HG03575 (cell line): ENCODE measurements around the gene VAV2.

Source experiments
- ATAC-seq: cut with Tn5 transposase; IDR thresholded peaks from one replicate; pipeline ENCODE4 v1.9.1; 2021; ENCODE audit not compliant: unreplicated experiment, insufficient number of reproducible peaks, low FRiP score; ENCODE audit errors: extremely low read depth

Gene VAV2

DNA sequence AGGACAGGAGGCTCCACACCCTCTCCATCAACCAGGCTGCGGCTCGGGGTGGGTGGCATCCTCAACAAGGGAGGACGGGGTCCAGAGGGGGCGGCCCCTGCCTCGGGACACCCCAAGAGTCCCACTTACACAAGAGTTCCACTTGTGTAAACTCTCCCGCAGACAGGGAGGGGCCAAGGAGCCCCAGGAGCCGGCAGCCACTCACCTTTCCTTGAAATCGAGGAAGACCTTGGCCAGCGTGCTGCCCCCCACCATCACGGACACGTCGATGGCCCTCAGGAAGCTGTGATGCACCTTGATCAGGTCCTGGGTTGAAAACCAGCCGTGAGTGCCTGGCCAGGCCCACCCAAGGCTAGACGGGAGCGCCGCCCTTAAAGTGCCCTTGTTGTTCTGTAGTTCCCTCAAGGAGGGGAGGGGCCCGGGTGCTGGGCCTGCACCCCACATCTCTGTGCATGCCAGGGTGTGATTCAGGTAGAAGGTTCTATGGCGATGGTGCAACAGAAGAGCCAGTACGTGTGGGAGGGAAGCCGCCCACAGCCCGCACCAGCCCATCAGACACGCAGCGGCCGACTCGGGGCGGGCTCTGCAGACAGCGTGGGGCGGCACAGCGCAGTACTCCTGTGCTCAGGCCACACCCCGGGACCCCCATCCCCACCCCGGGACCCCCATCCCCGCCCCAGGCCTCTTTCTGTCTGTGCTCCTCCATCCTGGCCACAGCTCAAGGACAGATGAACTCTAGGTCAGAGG, 186.1 kb downstream of the VAV2 start:
- ATAC-seq, result no peak

DNA sequence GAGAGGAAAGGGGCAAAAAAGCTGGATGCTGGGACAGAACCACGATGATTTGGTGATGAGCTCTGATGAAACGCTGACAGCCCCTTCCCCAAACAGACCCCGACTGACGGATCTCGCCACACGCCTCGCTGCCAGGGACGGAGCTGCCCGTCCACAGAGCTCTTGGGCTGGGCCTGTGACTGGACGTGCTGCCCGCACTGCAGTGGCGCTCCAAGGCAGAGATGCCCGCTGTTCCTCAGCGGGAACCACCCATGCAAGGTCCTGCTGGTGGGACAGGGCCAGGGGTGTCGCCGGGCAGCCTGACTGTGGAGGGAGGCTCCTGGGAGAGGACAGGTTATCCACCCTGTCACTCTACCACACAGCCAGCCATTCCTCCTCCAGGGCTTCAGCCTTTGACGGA, 187.9 kb downstream of the VAV2 start:
- no peak for ATAC-seq

DNA sequence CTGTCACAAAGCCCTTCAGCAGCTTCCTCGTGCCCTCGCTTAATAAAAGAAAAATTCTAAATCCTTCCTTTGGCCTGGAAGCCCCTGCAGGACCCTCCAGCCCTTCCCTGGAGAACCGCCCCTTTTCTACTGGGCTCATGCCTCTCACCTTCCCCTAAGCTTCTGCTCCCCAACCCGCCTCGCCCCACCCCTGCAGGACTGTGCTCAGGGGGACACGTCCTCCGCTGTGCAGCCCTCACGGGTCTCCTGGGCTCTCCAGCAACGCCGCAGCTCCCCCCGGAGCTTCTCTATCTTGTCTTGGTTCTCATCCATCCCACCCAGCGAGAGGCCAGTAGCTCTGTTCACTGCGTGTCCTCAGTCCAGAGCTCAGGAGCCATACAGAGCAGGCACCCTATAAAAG, 188.4 kb downstream of the VAV2 start:
- ATAC-seq, result no peak

DNA sequence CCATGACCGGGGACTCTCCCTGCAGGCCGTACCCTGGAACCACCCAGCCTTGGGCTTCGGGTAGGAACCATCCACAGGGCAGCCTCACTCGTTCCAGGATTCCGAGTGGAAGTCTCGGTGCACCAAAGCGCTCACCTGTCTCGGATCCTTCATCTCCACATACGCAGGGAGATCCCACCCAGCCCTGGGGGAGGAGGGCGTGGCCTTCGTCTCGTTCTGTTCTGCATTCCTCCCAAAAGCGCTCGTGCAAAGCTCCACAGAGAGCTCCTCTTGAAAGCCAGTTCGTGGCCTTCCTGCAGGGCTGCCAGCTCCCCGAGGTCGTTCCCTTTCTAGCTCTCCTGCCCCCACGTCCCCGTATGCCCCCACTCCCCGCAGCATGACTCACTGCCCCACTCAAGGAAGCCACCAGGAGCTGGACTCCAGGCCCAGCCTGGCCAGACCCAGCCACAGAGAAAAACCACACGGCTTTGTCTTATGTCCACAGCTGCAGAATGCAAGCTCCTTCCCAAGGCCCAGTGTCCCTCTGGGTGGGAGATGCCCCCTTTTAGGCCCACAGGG, 189.0 kb downstream of the VAV2 start:
- ATAC-seq, result no peak

DNA sequence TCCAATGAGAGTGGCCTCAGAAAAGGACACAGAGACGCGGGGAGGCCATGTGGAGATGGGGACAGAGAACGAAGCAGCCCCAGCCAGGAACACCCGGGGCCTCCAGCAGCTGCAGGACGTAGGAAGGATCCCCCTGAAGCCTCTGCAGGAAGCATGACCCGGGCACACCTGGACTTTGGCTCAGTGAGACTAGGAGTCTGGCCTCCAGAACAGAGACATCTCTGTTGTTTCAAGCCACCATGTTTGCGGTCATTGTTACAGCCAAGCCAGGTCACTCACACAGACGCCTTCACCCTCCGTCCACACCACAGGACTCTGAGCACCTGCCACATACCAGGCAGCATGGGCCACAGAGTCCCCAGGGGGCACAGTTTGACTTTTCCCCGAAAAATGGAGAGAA, 190.4 kb downstream of the VAV2 start:
- ATAC-seq, result no peak

DNA sequence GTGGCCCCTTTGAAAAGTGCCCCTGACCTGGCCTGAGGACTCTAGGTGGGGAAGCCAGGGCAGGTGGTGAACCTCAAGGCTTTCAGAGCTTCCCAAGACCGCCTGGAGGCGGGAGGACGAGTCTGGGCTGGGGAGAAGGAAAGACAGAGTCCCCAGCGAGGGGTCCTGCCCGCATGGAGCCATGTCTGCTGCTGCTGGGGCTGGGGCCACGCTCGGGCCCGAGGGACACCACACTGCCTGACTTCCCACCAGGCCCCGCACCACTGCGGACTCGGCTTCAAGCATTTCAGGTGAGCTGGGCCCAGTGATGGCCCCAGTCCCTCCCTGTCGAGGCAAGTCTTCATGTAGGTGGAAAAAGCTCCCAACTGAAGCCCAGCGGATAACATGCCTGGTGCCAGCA, 191.9 kb downstream of the VAV2 start:
- ATAC-seq, result no peak

DNA sequence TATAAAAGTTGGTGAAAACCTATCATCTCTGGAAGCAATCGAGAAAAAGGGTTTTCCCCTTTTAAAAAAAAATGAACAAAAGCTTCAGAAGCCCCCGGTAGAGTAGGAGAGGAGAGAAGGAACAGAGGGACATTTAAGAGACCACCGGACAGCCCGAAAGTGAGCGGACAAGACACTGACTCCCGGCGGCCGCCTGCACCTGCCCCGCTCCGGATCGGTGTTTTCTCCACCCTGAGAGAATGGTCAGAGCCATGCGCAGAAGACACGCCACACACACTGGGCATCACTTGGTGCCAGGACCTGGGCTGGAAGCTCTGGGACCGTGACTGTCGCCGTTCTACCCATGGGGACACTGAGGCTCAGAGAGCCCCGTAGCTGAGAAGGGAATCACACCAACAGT, 192.4 kb downstream of the VAV2 start:
- ATAC-seq, result no peak

DNA sequence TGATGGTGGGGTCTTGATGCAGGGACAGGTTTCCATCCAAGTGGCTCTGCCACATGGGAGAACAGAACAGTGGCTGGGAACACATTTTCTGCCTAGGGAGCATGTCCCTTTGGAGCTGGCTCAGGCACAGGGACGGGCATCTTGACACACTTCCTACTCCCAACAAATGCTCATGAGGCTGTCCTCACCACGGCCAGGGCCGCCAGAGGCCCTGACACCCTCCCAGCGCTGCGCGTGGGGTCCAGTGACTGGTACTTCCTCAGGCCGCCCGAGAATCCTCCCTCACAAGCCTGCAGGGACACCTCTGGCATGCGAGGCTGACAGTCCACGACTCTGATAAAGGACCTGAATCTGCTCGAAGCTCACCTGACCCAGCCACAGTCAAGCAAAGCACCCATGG, 193.0 kb downstream of the VAV2 start:
- ATAC-seq, result no peak

DNA sequence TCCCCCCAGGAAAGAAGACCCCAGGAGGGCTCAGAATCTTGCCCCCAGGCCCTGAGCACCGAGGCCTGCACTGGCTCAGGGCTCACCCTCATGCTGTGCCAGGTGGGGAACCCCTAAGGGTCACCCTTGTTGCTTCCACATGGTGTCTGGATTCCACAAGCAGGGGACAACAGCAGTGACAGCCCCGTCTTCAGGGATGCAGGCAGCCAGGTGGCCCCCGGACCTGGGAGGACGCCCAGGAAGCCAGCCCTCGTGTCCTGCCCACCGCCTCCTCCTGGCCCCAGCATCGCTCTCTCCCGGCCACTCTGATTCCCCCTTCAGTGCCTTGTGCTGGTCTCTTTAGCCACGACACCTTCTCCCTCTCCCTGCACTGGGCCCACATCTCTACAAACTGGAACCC, 194.0 kb downstream of the VAV2 start:
- no peak for ATAC-seq

DNA sequence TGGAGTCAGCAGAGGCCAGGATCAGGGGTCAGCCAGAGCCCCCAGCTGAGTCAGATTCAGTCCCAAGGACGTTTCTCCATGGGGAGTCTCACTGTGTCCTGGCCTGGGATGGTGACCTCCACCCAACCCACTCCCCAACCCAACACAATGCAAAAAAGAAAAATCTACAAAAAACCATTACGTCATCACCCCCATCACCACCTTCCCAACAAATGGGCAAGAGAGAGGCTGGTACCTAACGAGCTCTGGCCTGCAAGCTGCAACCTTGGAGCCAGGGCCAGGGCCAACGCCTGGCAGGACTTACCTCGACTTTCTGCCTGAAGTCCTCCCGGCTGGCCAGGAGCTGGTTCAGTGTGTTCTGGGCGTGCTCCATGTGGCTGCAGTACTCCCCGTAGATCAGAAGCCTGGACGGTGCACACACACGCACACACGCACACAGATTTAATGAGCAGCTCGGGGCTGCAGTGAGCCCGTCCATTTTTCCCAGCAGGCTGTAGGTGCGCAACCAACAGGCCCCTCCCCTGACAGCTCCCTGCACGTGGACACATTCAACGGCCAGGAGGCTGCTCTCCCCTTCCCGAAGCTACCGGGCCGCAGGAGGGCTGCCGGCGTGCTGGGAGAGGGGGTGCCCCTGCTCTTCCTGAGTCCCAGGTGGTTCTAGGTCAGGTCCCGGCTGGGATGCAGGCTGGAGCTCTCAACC, 194.6 kb downstream of the VAV2 start:
- no peak for ATAC-seq

DNA sequence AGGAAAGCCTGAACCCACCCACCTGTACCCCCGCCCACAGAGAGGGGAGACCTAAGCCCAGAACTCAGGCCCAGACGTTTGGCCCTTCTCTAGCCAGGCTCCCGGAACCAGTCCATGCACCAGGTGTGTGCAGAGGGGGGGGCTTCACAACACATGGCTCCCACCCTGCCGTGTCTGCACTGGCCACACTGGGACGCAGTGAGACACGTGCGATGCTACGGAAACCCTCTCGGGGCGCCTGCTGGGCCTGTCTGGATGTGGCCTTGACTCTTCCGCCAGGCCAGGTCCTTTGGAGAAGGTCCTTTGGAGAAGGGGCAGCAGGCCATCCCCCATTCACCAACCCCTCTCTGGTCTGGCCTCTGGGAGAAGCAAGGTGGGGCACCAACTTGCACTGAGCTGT, 195.6 kb downstream of the VAV2 start:
- no peak for ATAC-seq

DNA sequence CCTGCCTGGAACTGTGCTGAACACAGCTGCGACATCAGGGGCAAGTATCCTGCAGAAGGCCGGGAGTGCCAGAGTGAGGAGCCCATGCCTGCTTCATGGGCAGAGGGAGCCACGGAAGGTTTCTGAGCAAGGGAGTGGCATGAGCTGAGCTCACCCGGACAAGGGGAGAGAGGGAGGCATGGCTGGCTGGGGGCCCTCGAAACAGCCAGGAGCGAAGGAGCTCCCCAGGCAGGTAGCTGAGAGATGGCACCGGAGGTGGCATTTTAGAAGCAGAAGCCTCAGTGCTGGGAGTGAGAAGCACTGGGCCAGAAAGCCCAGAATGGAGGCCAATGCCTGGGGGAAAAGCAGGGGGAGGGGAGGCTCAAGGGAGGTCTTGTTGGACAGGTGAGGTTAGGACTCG, 197.1 kb downstream of the VAV2 start:
- ATAC-seq, result no peak

DNA sequence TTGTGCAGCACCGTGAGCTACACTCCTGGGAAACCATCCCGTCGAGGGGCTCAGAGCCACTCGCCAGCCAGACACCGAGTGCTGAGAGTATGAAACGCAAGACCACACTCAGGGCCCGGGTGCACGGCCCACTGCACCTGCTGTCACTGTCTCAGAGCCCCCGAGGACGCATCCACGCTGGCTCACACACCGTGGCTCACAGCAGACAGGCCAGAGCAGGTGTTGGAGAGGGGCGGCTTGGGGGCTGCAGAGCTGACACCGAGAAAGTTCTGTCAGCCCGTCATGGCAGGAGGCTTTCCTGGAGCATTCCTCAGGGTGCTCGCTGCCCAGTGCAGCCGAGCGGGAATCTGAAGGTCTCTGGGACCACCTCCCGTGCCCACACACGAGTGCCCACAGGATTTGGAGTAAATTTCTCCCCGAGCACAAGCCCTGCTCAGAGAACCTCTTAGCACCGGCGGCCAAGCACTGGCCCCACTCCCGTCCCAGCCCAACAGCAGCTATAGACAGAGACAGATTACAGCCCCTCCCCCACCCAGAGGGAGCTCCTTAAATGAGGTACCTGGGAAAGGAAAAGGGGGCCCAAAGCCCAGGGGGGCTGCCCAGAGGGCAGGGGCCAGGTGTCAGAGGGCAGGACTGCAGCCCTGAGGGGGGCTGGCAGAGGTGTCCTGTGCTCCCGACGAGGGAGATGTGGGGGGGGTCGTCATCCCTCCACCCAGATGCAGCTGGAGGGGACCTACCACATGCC, 197.9 kb downstream of the VAV2 start:
- no peak for ATAC-seq

DNA sequence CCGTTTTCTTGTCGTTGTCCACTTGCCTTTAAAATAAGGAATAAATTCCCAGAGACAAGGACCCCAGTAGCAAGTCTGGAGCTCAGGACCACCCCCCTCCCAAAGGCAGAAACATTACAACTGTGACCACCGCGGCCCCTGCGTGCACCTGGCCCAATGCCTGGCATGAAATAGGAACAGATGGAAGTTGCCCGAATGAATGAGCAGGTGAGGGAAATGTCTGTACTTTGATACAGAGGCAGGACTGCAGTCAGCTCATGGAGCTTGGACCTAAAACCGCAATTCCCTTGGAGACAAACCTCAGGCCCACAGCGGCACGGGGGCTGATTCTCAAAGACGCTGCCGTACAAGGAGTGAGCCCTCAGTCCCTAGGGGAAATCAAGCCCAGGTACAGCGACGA, 198.7 kb downstream of the VAV2 start:
- ATAC-seq, result no peak

DNA sequence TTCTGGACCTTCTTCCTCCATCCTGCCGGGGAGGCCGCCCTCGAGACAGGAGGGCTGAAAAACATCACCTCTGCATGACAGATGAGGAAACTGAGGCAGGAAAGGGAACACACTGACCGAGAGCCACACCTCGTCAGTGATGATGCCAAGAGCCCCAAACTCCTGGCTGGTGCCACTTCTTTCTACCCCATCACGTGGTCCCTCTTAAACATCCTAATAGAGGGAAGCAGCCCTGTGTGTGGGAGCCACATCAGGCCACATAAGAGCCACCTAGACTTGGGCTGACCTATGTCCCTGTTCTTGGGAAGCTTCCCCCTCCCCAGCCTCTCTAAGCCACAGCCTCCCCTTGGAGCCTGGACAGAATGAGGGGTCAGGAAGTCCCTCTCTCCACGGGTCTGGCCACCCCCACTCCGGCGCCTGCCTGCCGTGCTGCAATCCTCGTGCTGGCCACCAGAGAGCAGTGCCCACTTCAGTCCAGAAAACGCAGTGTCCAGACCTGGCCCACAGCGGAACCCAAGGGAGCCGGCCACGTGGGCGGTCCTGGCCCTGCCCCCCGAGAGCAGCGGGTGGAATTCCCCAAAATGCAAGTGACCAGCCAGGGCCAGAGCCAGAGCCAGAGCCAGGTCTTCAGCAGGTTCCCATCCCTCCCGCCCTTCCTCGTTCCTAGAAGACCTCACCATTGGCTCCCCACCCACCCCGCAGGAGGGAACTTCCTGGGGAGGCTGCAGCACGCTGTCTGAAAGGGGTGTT, 199.2 kb downstream of the VAV2 start:
- ATAC-seq, result no peak

DNA sequence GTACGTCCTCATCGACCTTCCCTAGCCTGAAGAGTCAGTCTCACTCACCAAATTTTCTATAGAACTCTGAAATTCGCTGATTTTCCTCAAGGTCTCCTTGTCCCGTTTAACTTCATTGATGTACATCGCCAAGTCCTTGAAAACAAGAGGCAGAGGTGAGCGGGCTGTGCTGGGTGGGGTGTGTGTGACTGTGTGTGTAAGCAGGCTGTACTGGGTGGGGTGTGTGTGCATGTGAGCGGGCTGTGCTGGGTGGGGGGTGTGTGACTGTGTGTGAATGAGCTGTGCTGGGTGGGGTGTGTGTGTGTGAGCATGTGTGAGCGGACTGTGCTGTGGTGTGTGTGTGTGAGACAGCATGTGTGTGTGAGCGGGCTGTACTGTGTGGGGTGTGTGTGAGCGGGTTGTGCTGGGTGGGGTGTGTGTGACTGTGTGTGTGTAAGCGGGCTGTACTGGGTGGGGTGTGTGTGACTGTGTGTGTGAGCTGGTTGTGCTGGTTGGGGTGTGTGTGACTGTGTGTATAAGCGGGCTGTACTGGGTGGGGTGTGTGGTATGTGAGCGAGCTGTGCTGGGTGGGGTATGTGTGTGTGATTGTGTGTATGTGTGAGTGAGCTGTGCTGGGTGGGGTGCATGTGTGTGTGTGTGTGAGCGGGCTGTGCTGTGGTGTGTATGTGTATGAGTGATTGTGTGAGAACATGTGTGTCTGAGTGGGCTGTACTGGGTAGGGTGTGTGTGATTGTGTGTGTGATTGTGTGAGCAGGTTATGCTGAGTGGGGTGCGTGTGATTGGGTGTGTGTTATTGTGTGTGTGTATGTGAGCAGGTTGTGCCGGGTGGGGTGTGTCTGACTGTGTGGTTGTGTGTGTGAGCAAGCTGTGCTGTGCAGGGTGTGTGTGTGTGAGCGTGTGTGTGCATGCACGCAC, 200.1 kb downstream of the VAV2 start:
- no peak for ATAC-seq

DNA sequence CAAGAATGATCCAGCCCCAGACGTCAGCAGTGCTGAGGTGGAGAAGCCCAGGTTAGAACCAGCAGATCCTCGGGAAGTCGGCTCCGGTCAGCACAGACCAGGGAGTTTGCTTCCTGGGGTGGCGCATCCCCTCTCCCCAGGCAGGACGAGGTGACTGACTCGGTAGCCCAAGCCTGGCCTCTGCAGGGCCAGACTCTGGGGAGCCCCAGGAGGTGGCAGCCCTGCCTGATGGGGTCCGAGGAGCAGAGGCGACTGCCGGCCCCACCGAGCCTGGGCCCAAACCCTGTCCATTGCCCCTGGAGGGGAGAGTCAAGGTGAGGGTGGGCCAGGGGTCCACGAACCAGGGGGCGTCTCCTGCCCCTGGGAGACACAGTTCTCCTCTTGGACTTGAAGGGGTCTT, 201.1 kb downstream of the VAV2 start:
- no peak for ATAC-seq

DNA sequence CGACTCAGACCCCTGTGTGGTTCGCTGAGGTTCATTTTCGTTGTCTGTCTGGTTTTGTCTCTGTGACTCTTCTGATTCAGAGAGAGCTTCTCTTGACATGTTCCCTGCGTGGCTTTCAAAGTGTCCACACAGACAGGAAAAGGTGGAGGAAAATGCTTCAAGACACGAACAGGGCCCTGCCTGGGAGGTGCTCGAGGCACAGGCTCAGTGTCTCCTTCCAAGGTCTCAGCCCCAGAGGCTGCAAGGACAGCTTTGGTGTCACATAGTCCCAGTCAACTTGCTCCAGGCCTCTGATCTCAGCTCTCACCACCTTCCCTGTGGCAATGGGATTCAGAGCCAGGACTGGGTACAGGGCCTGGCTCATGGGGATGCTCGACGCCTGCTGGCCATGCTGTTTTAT, 202.3 kb downstream of the VAV2 start:
- ATAC-seq, result no peak
